Osteocyte (in vitro differentiated cells): ENCODE data around the gene PSMB11. TPM values are rescaled to one million over a fixed set of nuclear protein-coding genes. Genes with fewer than 3 reads are reported as not detected.
"Not testable (repeated sequence)": the region's sequence is repeated elsewhere in the genome, so short reads cannot be mapped to it uniquely, and the experiment has no call there.

Experiments used
- DNase-seq: peaks from one replicate; pipeline ENCODE4 v3.0.0; 2021; ENCODE audit warnings: mixed read lengths; ENCODE audit not compliant: unreplicated experiment; ENCODE audit errors: extremely low spot score
- H3K27ac Mint-ChIP-seq: one replicate; pipeline ENCODE4 v1.8.0; 2021; ENCODE audit warnings: mild to moderate bottlenecking, mixed read lengths; ENCODE audit not compliant: unreplicated experiment
- H3K27me3 Mint-ChIP-seq: one replicate; pipeline ENCODE4 v1.8.0; 2021; ENCODE audit warnings: mixed read lengths; ENCODE audit not compliant: unreplicated experiment
- H3K36me3 Mint-ChIP-seq: one replicate; pipeline ENCODE4 v1.8.0; 2021; ENCODE audit warnings: mixed read lengths; ENCODE audit not compliant: unreplicated experiment
- H3K4me1 Mint-ChIP-seq: one replicate; pipeline ENCODE4 v1.8.0; 2021; ENCODE audit warnings: mixed read lengths; ENCODE audit not compliant: unreplicated experiment
- H3K4me3 Mint-ChIP-seq: one replicate; pipeline ENCODE4 v1.8.0; 2021; ENCODE audit warnings: mild to moderate bottlenecking, moderate library complexity, mixed read lengths; ENCODE audit not compliant: unreplicated experiment
- H3K9me3 Mint-ChIP-seq: one replicate; pipeline ENCODE4 v1.8.0; 2021; ENCODE audit warnings: mixed read lengths; ENCODE audit not compliant: unreplicated experiment
- total RNA-seq: library from RNA; stranded (reverse); gene quantifications from 2 replicates; pipeline ENCODE4 v1.2.1, GENCODE V29; 2021
- TF ChIP-seq, protein P1 (sequence below): fragments of 200-600 bp; sonication (generic); IDR thresholded peaks from 2 replicates; pipeline ENCODE4 v1.5.0; 2021; ENCODE audit warnings: antibody characterized with exemption, mild to moderate bottlenecking, moderate library complexity

The PSMB11 gene
- total RNA-seq, 1 donor from 2014 or later = not detected

DNA sequence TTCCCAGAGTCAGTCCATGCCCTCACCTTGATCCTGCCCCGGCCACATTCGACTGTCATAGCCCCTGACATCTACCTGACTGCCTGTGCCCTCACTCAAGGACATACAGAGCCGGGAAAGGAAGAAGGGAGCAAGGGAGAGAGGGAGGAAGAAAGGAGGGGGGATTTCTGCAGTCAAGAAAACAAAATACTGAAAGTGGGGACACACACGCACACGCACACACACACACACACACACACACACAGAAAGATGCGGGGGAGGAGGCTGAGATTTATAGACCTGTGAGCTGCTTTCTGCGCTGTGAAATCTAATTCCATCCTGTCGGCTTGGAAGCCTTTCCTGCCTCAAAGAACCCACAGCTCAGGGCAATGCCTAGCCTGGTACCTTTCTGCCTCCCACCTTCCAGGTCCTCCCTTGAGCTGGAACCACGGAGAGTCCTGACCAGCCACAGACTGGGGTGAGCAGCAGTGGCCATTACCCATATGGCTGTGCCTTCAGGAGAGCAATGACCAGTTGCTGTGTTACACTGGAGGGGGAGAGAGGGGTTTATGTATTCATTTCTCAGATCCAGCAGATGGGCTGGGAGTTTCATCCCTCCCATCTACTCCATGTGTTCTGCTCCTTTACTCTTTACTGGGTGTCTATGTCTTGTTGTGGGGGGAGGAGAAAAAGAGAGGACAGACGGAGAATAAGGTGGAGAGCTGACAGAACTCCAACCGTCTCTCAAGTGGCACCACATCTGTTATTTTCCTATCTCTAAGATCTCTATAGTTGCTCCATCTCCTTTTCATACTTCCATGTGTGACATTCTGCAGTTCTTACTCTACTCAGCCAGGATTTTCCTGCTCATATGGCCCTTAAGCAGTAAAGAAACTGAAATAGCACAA lies 45.0 kb upstream of the PSMB11 start:
- Mint-ChIP-seq H3K9me3 (no peaks in the 10 kb centered on the region), H3K27me3 (no peaks in the 10 kb centered on the region), H3K4me1 (peaks cover 15% of the 10 kb centered on the region), H3K27ac (no peak overlapping the region), H3K4me3 (no peak overlapping the region), H3K36me3 (peaks cover 3% of the 10 kb centered on the region)
- no peak for DNase-seq
- TF ChIP-seq, protein P1, sequence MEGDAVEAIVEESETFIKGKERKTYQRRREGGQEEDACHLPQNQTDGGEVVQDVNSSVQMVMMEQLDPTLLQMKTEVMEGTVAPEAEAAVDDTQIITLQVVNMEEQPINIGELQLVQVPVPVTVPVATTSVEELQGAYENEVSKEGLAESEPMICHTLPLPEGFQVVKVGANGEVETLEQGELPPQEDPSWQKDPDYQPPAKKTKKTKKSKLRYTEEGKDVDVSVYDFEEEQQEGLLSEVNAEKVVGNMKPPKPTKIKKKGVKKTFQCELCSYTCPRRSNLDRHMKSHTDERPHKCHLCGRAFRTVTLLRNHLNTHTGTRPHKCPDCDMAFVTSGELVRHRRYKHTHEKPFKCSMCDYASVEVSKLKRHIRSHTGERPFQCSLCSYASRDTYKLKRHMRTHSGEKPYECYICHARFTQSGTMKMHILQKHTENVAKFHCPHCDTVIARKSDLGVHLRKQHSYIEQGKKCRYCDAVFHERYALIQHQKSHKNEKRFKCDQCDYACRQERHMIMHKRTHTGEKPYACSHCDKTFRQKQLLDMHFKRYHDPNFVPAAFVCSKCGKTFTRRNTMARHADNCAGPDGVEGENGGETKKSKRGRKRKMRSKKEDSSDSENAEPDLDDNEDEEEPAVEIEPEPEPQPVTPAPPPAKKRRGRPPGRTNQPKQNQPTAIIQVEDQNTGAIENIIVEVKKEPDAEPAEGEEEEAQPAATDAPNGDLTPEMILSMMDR = no peak

DNA sequence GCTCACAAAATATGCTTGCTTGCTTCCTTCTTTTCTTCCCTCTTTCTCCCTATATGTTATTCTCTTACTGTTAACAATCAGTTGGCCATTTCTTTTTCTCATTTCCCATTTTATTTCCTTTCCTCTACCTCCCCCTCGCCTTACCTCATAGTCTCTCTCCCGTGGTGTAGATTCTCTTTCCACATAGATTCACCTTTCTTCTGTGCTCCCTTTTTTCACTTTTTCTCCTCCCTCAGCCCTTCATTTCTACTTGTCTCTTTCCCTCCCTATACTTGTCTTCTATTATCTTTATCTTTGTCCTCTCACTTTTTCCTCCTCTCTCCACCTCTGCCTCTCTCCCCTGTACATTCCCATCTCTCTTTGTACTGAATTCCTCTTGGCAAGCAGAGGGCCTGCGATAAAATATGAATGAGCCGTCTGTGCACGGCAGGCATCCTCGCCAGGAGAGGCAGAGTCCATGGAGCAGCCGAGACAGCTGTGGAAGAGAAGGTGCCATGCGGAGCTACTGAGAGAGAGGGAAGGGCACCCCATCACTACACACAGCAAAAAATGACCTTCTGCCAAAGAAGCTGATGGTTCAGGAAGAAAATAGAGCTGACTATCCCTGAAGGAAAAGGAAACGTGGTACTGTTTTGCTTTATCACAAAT lies 44.2 kb upstream of the PSMB11 start:
- peaks cover 3% of the 10 kb centered on the region for H3K36me3 Mint-ChIP-seq
- H3K4me3 Mint-ChIP-seq = no peak overlapping the region
- H3K27me3 Mint-ChIP-seq = no peaks in the 10 kb centered on the region
- DNase-seq = no peak
- peaks cover 15% of the 10 kb centered on the region for H3K4me1 Mint-ChIP-seq
- H3K27ac Mint-ChIP-seq = no peak overlapping the region
- H3K9me3 Mint-ChIP-seq = no peaks in the 10 kb centered on the region
- TF ChIP-seq, protein P1 = no peak

DNA sequence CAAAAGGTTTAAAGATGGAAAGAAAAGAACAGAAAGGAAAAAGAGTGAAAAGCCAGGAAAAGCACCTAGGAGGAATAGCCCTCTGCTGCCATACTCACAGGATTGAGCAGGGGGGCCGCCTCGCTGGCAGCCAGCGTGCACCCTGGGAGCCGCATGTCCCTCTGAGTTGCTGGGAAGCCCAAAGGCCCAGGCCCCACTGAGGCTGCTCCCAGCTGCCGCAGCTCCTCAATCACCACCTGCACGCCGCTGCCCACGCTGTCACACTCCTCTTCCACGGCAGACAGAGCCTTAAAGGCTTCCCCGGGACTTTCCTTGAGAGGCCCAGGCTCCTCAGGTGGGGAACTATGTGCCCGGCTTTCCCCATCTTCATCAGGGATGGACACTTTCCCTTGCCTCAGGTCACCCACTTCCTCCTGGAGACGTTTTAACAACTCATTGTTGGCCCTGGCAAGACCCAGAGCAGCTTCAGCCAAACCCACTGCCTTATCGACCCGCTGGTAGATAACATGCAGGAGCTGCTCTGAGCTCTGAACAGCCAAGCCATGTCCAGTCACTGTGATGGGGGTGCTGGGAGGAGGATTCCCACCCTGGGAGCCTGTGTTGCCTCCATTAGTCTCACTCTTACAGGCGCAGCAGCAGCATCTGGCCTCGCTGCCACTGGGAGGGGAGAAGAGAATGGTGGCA lies 43.5 kb upstream of the PSMB11 start:
- H3K27ac Mint-ChIP-seq = no peak overlapping the region

DNA sequence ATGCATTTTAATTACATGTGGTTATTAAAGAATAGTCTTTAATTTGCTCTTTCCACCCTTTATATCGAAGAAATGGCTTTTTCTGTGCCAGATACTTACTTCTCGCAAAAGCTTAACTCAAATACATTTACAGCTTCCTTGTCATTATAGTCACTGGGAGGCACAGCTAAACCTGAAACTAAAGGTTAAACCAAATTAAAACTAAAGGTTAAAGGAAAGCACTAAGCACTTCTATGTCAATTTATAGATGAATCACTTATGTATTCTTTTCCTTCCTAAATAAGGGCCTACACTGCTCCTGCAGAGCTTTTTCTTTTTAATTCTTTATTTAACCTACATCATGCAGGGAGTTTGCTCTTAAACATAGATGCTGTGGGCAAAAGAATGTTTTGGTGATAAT lies 41.2 kb upstream of the PSMB11 start:
- peaks cover 2% of the 10 kb centered on the region for H3K36me3 Mint-ChIP-seq
- no peak overlapping the region for H3K4me3 Mint-ChIP-seq
- H3K9me3 Mint-ChIP-seq = no peaks in the 10 kb centered on the region
- TF ChIP-seq, protein P1 = no peak
- peaks cover 9% of the 10 kb centered on the region for H3K4me1 Mint-ChIP-seq
- DNase-seq = no peak
- H3K27ac Mint-ChIP-seq = no peak overlapping the region
- no peaks in the 10 kb centered on the region for H3K27me3 Mint-ChIP-seq

More for the DNA sequence above, 43.5 kb upstream of the PSMB11 start:
- Mint-ChIP-seq H3K36me3 (no peaks in the 10 kb centered on the region), H3K4me3 (no peak overlapping the region), H3K4me1 (peaks cover 15% of the 10 kb centered on the region), H3K27me3 (no peaks in the 10 kb centered on the region), H3K9me3 (no peaks in the 10 kb centered on the region)
- no peak for DNase-seq
- TF ChIP-seq, protein P1 = no peak

DNA sequence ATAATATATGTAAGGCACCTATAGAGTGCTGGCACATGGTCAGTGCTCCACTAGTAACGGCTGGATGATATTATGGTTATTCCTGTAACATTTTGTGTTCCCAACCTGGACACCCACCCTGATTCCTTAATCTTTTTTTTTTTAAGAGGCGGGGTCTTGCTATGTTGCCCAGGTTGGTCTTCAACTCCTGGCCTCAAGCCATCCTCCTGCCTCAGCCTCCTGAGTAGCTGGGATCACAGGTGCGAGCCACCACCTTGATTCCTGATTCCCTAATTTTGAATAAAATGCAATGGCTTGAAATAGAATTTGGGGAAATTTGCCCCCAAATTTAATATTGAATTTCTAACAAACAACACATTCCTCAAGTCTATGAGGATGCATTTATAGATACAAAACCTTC lies 39.4 kb upstream of the PSMB11 start:
- no peak for DNase-seq
- TF ChIP-seq, protein P1 = no peak
- Mint-ChIP-seq H3K4me1 (peaks cover 21% of the 10 kb centered on the region), H3K4me3 (no peak overlapping the region), H3K27ac (no peak overlapping the region), H3K36me3 (peaks cover 2% of the 10 kb centered on the region), H3K9me3 (no peaks in the 10 kb centered on the region), H3K27me3 (no peaks in the 10 kb centered on the region)

DNA sequence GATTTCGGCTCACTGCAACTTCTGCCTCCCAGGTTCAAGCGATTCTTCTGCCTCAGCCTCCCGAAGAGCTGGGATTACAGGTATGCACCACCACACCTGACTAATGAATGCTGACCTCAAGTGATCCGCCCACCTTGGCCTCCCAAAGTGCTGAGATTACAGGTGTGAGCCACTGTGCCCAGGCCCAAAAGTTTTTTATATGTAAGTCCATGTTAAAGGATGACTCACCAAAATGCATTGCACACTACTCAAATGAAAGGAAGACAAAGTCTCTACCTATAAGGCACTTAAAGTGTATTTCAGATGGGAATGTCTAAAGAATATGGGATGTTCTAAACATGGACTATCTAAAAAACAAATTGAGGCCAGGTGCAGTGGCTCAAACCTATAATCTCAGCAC lies 37.7 kb upstream of the PSMB11 start:
- H3K36me3 Mint-ChIP-seq, H3K4me3 Mint-ChIP-seq, H3K9me3 Mint-ChIP-seq, H3K27me3 Mint-ChIP-seq, DNase-seq, H3K27ac Mint-ChIP-seq: not testable (repeated sequence)
- peaks cover 36% of the 10 kb centered on the region for H3K4me1 Mint-ChIP-seq
